Heart left ventricle (tissue), 16 donors: Measurements from ENCODE around the gene TMEM259. TPM values are rescaled to one million over a fixed set of nuclear protein-coding genes. Genes with fewer than 3 reads are reported as not detected.
"Not testable (repeated sequence)": the region's sequence is repeated elsewhere in the genome, so short reads cannot be mapped to it uniquely, and the experiment has no call there.

Source experiments
- ATAC-seq, 4 donors: fragments of 200-7000 bp; cut with Tn5 transposase; one replicate each; pipeline ENCODE4 v1.9.1; 2020 to 2022; ENCODE audit warnings: moderate library complexity in 4 of 4, mild to moderate bottlenecking in 3 of 4, moderate number of reproducible peaks in 1 of 4
- DNase-seq, 5 donors: peaks; one replicate each; pipeline ENCODE4 v3.0.0-alpha.2; 2020
- H3K27ac ChIP-seq, 12 donors: fragments of 200-600 bp; sonication (generic) in 4 of 12; one replicate each; pipeline versions ENCODE4 v1.5.0 to v1.8.0; 2016 to 2022; ENCODE audit warnings: mild to moderate bottlenecking in 2 of 12
- H3K27me3 ChIP-seq, 9 donors: fragments of 200-600 bp; sonication (generic) in 2 of 9; one replicate each; pipeline versions ENCODE4 v1.5.1 to v1.8.0; 2016 to 2022; ENCODE audit warnings: mild to moderate bottlenecking in 3 of 9
- H3K36me3 ChIP-seq, 9 donors: fragments of 200-600 bp; sonication (generic) in 2 of 9; one replicate each; pipeline versions ENCODE4 v1.5.0 to v1.8.0; 2018 to 2022; ENCODE audit warnings: mild to moderate bottlenecking in 2 of 9
- H3K4me1 ChIP-seq, 12 donors: fragments of 200-600 bp; sonication (generic) in 4 of 12; one replicate each; pipeline versions ENCODE4 v1.5.0 to v1.8.0; 2016 to 2022; ENCODE audit warnings: mild to moderate bottlenecking in 3 of 12
- H3K4me3 ChIP-seq, 12 donors: fragments of 200-600 bp; sonication (generic) in 4 of 12; one replicate each; pipeline versions ENCODE4 v1.5.0 to v1.8.0; 2017 to 2022; ENCODE audit warnings: mild to moderate bottlenecking in 9 of 12, moderate library complexity in 4 of 12
- H3K9me3 ChIP-seq, 12 donors: fragments of 200-600 bp; sonication (generic) in 4 of 12; one replicate each; pipeline versions ENCODE4 v1.5.0 to v1.8.0; 2016 to 2022; ENCODE audit warnings: mild to moderate bottlenecking in 1 of 12
- POLR2A ChIP-seq, 2 donors: fragments of 450-650 bp; IDR thresholded peaks; one replicate each; pipeline ENCODE4 v1.6.1; 2017; ENCODE audit warnings: antibody characterized with exemption in 2 of 2, mild to moderate bottlenecking in 2 of 2, moderate library complexity in 2 of 2
- WGBS, 4 donors: extraction: QIAGEN DNeasy Blood & Tissue Kit in 2 of 4; methylation state at CpG; one replicate each; pipeline versions ENCODE4 v1.1.5 to v1.1.7; 2013 to 2018; 5-methylcytosine and 5-hydroxymethylcytosine counted together
- intact Hi-C, 10 donors: fragments of 100-400 bp; cut with DNase I; formaldehyde crosslinking; loops; one replicate each; pipeline versions ENCODE4 v1.11.1 to v1.14.2; 2022
- polyA plus RNA-seq, 2 donors: library from polyadenylated mRNA; stranded (reverse); fragments of 200-250 nt; gene quantifications; one replicate each; pipeline ENCODE4 v1.2.3, GENCODE V29; 2013
- total RNA-seq, 9 donors: library from RNA; depleted of rRNA in 2 of 9; stranded (reverse); fragments of >200 nt in 2 of 9; fragmentation: NEBNext Ultra II Directional in 3 of 9; extraction: Animal tissue kit (Norgen Biotek cat#: 25700) in 3 of 9; gene quantifications; one replicate each; pipeline versions ENCODE4 v1.1.0 to v1.2.4, GENCODE V29; 2016 to 2023
- TF ChIP-seq, protein P1 (sequence below), 12 donors: fragments of 200-600 bp; sonication (generic) in 4 of 12; IDR thresholded peaks; one replicate each; pipeline versions ENCODE4 v1.5.0 to v1.8.0; 2018 to 2022; ENCODE audit warnings: antibody characterized with exemption in 12 of 12, mild to moderate bottlenecking in 5 of 12
- donor health status: ischemic (EF 13 %, LVEDD 7.1; RV severe dilation, severe dysfunction).
- donor health status: healthy with polysubstance abuse.
- donor health status: DM: no; HTN: yes; CAD: no.
- donor health status: DM: no; HTN: no; CAD: no.
- donor health status: ischemic (EF 25% LVEDD 6.9; RV normal size, moderate dysfunction).
- donor health status: ischemic (EF 25% LVEDD 5.7; RV mildly dilated, moderate dysfunction).
- donor health status: healthy.
- donor health status: DM: yes; HTN: yes; CAD: no.
- donor health status: ischemic (EF 35%, LVEDD 5.7; RV mildly dilated, moderate dysfunction).
- donor health status: nonischemic (EF 11% LVEDD 7.7; RV severe dilation, severe dysfunction).
- donor health status: DM: yes; HTN: yes; CAD: no.
- donor health status: PGD.
- donor health status: ischemic (EF 29% LVEDD 5.4; RV normal size, mild dysfunction).
- donor health status: nonischemic (EF 23%, LVEDD 6.1; RV moderate dilation, normal function).

The TMEM259 gene
- total and polyA plus RNA-seq, 11 donors: 95.1 to 189 (median 113) TPM

DNA sequence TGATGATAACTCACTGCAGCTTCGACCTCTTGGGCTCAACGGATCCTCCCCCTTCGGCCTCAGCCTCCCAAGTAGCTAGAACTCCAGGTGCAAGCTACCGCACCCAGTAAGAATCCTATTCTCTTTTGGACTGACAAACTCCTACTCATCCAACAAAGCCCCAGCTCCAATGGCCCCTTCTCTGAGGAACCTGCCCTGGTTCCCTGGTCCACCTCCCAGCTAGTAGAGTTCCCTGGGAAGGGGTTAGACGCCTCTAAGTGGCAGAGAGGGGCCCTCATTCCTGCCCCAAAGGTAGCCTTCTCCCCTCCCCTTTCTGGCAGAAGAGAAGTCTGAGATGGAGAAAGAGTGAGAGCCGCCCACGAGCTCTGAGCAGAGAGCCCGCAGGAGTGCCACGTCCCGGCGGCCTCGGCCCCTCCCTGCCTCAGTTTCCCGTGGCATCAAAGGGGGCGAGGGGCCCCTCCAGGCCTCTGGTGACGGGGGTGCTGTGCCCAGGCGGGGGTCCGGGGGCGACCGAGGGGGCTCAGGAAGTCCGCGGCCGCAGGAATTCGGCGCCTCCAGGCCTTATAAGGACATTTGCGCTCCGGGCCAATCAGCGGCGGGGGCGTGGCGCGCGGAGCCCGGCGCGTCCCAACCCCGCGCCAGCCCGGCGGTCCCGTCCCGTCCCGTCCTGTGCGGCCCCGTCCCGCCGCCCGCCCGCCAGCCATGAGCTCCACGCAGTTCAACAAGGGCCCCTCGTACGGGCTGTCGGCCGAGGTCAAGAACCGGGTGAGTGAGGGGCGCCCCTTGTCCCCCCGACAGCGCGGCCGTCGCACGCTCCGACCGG, 5.2 kb upstream of the TMEM259 start, which contains the start of gene CNN2:
CNN2 (plus strand) TSS at position 649 of the 823 bp plus-strand sequence; CDS start at position 703, 54 bp downstream.
- DNase-seq (peak; percentile 83 to 91 (median 89)), ATAC-seq (peak; percentile 51 to 87 (median 73))

DNA sequence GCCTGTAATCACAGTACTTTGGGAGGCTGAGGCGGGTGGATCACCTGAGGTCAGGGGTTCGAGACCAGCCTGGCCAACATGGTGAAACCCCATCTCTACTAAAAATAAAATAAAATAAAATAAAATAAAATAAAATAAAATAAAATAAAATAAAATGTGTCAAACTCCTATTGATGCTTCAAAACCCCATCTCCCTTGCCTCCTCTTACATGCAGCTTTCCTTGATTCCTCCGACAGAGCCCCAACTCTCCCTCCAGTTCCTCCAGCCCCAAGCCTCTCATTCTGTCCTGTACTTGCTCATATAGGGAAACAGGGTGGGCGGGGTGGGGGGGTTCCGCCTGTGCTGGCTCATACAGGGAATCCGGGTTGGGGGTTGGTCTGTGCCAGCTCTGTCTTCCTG, 4.2 kb upstream of the TMEM259 start:
- DNase-seq, H3K36me3 ChIP-seq, ATAC-seq, H3K9me3 ChIP-seq, H3K4me3 ChIP-seq: not testable (repeated sequence)
- peaks cover 0 to 57% (median 28%) of the 10 kb centered on the region in 12 donors for H3K4me1 ChIP-seq
- peak overlapping the region in 4 of 12 donors; percentile 93 to 99 (median 96) for H3K27ac ChIP-seq
- 91 to 94% (median 92%) methylated on average over 6 of the region's 6 CpGs for WGBS, 4 donors
- intact Hi-C loops: loop anchor here in 3 of 10 donors (5.0 kb wide), 3 partner anchors 67 to 77 kb away; partner anchors contain the start of genes GPX4 (in 1 of the 3) and POLR2E (in 1 of the 3)
- peaks cover 0 to 22% (median 0%) of the 10 kb centered on the region in 9 donors for H3K27me3 ChIP-seq

More for the DNA sequence above, 5.2 kb upstream of the TMEM259 start, which contains the start of gene CNN2:
- 5 to 63% (median 10%) methylated on average over 5 to 63 of the region's 63 CpGs for WGBS, 4 donors
- Histone ChIP-seq H3K27ac (peak within 1 kb of the TSS; percentile 88 to 99 (median 96)), H3K9me3 (no peaks in the 10 kb centered on the region), H3K36me3 (peaks cover 0 to 5% (median 0%) of the 10 kb centered on the region in 9 donors), H3K4me3 (peak within 1 kb of the TSS; percentile 54 to 97 (median 92)), H3K4me1 (peaks cover 0 to 60% (median 29%) of the 10 kb centered on the region in 12 donors), H3K27me3 (peaks cover 0 to 22% (median 0%) of the 10 kb centered on the region in 9 donors)
- intact Hi-C loops: loop anchor here in 3 of 10 donors (5.0 kb wide), 3 partner anchors 66 to 76 kb away; partner anchors contain the start of genes GPX4 (in 1 of the 3) and POLR2E (in 1 of the 3)
- TF ChIP-seq, protein P1, sequence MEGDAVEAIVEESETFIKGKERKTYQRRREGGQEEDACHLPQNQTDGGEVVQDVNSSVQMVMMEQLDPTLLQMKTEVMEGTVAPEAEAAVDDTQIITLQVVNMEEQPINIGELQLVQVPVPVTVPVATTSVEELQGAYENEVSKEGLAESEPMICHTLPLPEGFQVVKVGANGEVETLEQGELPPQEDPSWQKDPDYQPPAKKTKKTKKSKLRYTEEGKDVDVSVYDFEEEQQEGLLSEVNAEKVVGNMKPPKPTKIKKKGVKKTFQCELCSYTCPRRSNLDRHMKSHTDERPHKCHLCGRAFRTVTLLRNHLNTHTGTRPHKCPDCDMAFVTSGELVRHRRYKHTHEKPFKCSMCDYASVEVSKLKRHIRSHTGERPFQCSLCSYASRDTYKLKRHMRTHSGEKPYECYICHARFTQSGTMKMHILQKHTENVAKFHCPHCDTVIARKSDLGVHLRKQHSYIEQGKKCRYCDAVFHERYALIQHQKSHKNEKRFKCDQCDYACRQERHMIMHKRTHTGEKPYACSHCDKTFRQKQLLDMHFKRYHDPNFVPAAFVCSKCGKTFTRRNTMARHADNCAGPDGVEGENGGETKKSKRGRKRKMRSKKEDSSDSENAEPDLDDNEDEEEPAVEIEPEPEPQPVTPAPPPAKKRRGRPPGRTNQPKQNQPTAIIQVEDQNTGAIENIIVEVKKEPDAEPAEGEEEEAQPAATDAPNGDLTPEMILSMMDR (IDR thresholded peaks at IDR 0.05): no peak
- peak; percentile 85 to 88 for TF ChIP-seq POLR2A (IDR thresholded peaks at IDR 0.05)

- peak overlapping the region in 6 of 12 donors; percentile 88 to 98 (median 97) for H3K27ac ChIP-seq
- peaks cover 0 to 22% (median 0%) of the 10 kb centered on the region in 9 donors for H3K27me3 ChIP-seq
Observed at GRCh38 chr19:1023883-1024188, 2.9 kb upstream of the TMEM259 start.

DNA sequence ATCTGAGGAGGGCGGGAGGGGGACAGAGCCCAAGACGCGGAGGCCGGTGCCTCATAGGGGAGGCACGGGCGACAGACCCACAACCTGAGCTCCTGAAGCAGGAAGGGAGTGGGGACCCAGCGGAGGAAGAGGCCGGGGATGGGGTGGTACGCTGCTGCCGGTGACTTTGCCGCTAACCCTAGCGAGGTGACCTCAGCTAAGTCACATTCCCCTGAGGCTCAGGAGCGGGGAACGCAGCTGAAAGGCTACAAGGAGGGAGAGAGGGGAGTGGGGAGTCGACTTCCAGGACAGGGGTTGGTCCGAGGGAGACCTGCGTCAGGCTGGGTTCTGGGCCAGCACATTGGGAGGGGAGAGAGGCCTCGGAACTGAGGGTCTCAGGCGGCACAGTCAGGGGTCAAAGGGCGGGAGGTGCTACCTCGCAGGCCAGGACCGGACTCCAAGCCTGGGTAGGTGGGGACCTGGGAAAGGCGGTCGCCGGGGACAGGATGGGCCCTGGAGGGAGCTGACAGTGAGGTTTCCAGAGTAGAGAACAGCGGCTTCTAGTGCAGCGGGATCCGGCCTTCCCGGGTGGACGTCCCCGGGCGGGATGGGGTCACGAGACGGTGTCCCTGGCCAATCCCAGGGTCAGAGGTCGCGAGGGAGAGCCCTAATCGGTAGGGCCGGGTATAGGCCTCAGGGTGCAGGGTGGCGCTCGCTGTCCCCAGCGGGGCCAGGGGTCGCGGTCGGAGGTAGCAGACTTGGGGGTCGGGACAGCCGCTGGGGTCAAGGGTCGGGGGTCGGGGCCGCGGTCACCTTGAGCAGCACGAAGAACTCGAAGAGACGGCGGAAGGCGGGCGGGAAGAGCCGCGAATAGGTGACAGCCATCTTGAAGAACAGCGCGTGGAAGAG, 699 bp downstream of the TMEM259 start:
- peaks cover 0 to 4% (median 0%) of the 10 kb centered on the region in 9 donors for H3K36me3 ChIP-seq
- no peak for ATAC-seq
- peak overlapping the region; percentile 60 to 98 (median 96) for H3K27ac ChIP-seq
- no peaks in the 10 kb centered on the region for H3K27me3 ChIP-seq
- peak overlapping the region; percentile 72 to 96 (median 86) for H3K4me3 ChIP-seq
- peaks cover 30 to 70% (median 63%) of the 10 kb centered on the region in 12 donors for H3K4me1 ChIP-seq
- H3K9me3 ChIP-seq: no peaks in the 10 kb centered on the region
- WGBS, 4 donors: 1 to 2% (median 1%) methylated on average over 40 to 60 of the region's 60 CpGs
- DNase-seq: peak in 3 of 5 donors; percentile 32 to 79 (median 41)
- TF ChIP-seq, protein P1 (IDR thresholded peaks at IDR 0.05): no peak
- no peak for TF ChIP-seq POLR2A (IDR thresholded peaks at IDR 0.05)
- intact Hi-C loops: loop anchor here in 6 of 10 donors (2.0 to 5.0 kb wide), 4 partner anchors 35 to 182 kb away; partner anchors contain the start of genes GPX4 (in 4 of the 6), POLR2E (in 1 of the 6) and WDR18 (in 1 of the 6)

More at GRCh38 chr19:1023883-1024188, 2.9 kb upstream of the TMEM259 start:
- not testable (repeated sequence) for H3K4me3 ChIP-seq, ATAC-seq, DNase-seq, H3K9me3 ChIP-seq, H3K36me3 ChIP-seq
- 83 to 88% (median 83%) methylated on average over 5 of the region's 5 CpGs for WGBS, 4 donors
- intact Hi-C loops: loop anchor here in 6 of 10 donors (5.0 kb wide), 3 partner anchors 73 to 178 kb away; partner anchors contain the start of genes GPX4 (in 4 of the 6) and POLR2E (in 1 of the 6)
- H3K4me1 ChIP-seq: peaks cover 10 to 60% (median 37%) of the 10 kb centered on the region in 12 donors
